Psoas muscle (tissue), 8 donors: ENCODE data around the gene PPM1H. TPM values are rescaled to one million over a fixed set of nuclear protein-coding genes. Genes with fewer than 3 reads are reported as not detected.

Experiments used
- ATAC-seq, 4 donors: fragments of 200-7000 bp; cut with Tn5 transposase; one replicate each; pipeline ENCODE4 v1.9.1; 2020; ENCODE audit warnings: moderate library complexity in 3 of 4, mild to moderate bottlenecking in 2 of 4
- DNase-seq, 2 donors: peaks; one replicate each; pipeline ENCODE4 v3.0.0-alpha.2; 2020
- H3K27ac ChIP-seq: fragments of 200-600 bp; one replicate; pipeline ENCODE4 v1.8.0; 2022
- H3K27me3 ChIP-seq, 3 donors: fragments of 200-600 bp in 1 of 3; one replicate each; pipeline versions ENCODE4 v1.6.1 to v1.8.0; 2013 to 2022; ENCODE audit warnings: low read length in 2 of 3, mild to moderate bottlenecking in 2 of 3, moderate library complexity in 1 of 3; ENCODE audit not compliant: insufficient read depth in 3 of 3
- H3K36me3 ChIP-seq, 2 donors: fragments of 200-600 bp in 1 of 2; one replicate each; pipeline versions ENCODE4 v1.6.1 to v1.8.0; 2013 to 2022; ENCODE audit warnings: low read depth in 1 of 2, mild to moderate bottlenecking in 1 of 2, moderate library complexity in 1 of 2; ENCODE audit not compliant: insufficient read depth in 1 of 2
- H3K4me1 ChIP-seq: fragments of 200-600 bp; one replicate; pipeline ENCODE4 v1.8.0; 2022
- H3K4me3 ChIP-seq: fragments of 200-600 bp; one replicate; pipeline ENCODE4 v1.8.0; 2022; ENCODE audit warnings: mild to moderate bottlenecking
- H3K9me3 ChIP-seq: fragments of 200-600 bp; one replicate; pipeline ENCODE4 v1.8.0; 2022
- CTCF ChIP-seq: fragments of 200-600 bp; IDR thresholded peaks from one replicate; pipeline ENCODE4 v1.8.0; 2022; ENCODE audit warnings: antibody characterized with exemption
- WGBS, 3 donors: extraction: QIAGEN DNeasy Blood & Tissue Kit; methylation state at CpG; one replicate each; pipeline versions ENCODE4 v1.1.6 to v1.1.7; 2013; 5-methylcytosine and 5-hydroxymethylcytosine counted together
- intact Hi-C, 2 donors: fragments of 100-400 bp; cut with DNase I; formaldehyde crosslinking; loops; one replicate each; pipeline versions ENCODE4 v1.11.0 to v1.14.2; 2022
- polyA plus RNA-seq, 3 donors: library from polyadenylated mRNA; stranded (reverse); fragments of 200-250 nt; gene quantifications; one replicate each; pipeline ENCODE4 v1.2.3, GENCODE V29; 2013
- total RNA-seq, 4 donors: library from RNA; stranded (reverse); fragmentation: NEBNext Ultra II Directional in 2 of 4; extraction: Animal tissue kit (Norgen Biotek cat#: 25700) in 2 of 4; gene quantifications; one replicate each; pipeline versions ENCODE4 v1.2.1 to v1.2.4, GENCODE V29; 2021 to 2023
- donor health status: healthy with polysubstance abuse.
- donor health status: DM: no; HTN: no; CAD: no; lungs with moderate emphysema.
- donor health status: Bipolar disorder and iron deficiency.
- donor health status: healthy.
- donor health status: DM: yes; HTN: yes; CAD: no.
- donor health status: DM: no; HTN: no; CAD: no.
- donor health status: DM: no; HTN: no; CAD: no.
- donor health status: DM: yes; HTN: yes; CAD: no.

PPM1H gene
- total and polyA plus RNA-seq, 7 donors = 0.65 to 4.3 (median 1.8) TPM

- Histone ChIP-seq H3K27me3 (no peaks in the 10 kb centered on the region), H3K36me3 (no peaks in the 10 kb centered on the region), H3K4me3 (no peak overlapping the region), H3K9me3 (no peaks in the 10 kb centered on the region), H3K4me1 (no peaks in the 10 kb centered on the region), H3K27ac (no peak overlapping the region)
- WGBS, 3 donors = 73 to 87% (median 76%) methylated on average over 3 of the region's 3 CpGs
- no peak for TF ChIP-seq CTCF
- no peak for DNase-seq
- intact Hi-C loops = loop anchor here in 1 of 2 donors (1.0 kb wide), 1 partner anchor 44 kb away; no protein-coding TSS in a partner anchor
- ATAC-seq = no peak
Observed at GRCh38 chr12:62686938-62687337, 248.0 kb downstream of the PPM1H start.

DNA sequence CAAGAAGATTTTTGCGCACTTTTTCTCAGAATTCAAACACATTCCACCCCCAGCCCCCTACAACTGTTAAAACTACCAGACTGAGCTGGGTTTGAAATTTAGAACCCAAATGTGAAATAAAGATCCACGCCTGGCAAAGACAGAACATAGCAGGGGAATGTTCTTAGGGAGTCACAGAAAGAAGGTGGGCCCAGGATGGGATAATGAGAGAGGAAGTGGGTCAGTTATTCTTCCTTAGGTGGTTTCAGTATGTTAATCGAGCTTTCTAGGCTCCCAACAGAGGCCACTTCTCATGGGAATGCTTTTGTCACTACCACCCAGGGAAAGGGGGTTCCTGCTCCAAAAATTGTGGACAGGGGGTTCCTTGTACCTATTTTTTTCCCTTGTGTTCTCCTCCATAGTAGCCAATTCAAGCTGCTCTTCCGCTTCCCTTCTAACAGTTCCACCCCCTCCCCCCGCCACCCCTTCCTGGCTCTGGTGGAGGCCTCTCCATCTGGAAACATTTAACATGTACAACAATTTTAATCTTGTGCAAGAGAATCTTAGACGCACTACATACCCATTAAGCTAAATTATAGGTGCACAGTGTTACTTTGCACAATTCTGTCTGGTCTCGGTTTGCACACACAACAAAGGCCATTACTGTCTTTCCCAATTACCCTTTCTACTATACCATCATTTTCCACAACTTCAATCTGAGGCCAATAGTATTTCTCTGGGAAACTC is 250.2 kb downstream of the PPM1H start:
- no peaks in the 10 kb centered on the region for H3K9me3 ChIP-seq
- DNase-seq = peak; percentile 79 to 84
- intact Hi-C loops = no loop called here
- peaks cover 0 to 2% (median 0%) of the 10 kb centered on the region in 3 donors for H3K27me3 ChIP-seq
- no peaks in the 10 kb centered on the region for H3K36me3 ChIP-seq
- peak in 3 of 4 donors; percentile 49 to 78 (median 52) for ATAC-seq
- no peak overlapping the region for H3K4me3 ChIP-seq
- TF ChIP-seq CTCF = no peak
- WGBS, 3 donors = 67 to 73% (median 71%) methylated on average over 7 of the region's 7 CpGs
- H3K27ac ChIP-seq = peak overlapping the region; percentile 41
- no peaks in the 10 kb centered on the region for H3K4me1 ChIP-seq

- intact Hi-C loops = no loop called here
- DNase-seq = peak; percentile 67 to 84
- WGBS, 3 donors = 39 to 56% (median 45%) methylated on average over 7 of the region's 7 CpGs
Observed at GRCh38 chr12:62683776-62684569, 251.0 kb downstream of the PPM1H start.

GRCh38 chr12:62681306-62681705 is 253.6 kb downstream of the PPM1H start:
- intact Hi-C loops = no loop called here
- Histone ChIP-seq H3K27me3 (peaks cover 0 to 2% (median 0%) of the 10 kb centered on the region in 3 donors), H3K27ac (no peak overlapping the region), H3K4me1 (no peaks in the 10 kb centered on the region), H3K4me3 (no peak overlapping the region), H3K36me3 (no peaks in the 10 kb centered on the region), H3K9me3 (no peaks in the 10 kb centered on the region)
- no peak for DNase-seq
- WGBS, 3 donors = 89 to 92% (median 92%) methylated on average over 4 of the region's 4 CpGs
- ATAC-seq = no peak
- TF ChIP-seq CTCF = no peak

More at GRCh38 chr12:62683776-62684569, 251.0 kb downstream of the PPM1H start:
- Histone ChIP-seq H3K27me3 (peaks cover 0 to 2% (median 0%) of the 10 kb centered on the region in 3 donors), H3K36me3 (no peaks in the 10 kb centered on the region), H3K4me3 (no peak overlapping the region), H3K27ac (peak overlapping the region; percentile 41), H3K9me3 (no peaks in the 10 kb centered on the region), H3K4me1 (no peaks in the 10 kb centered on the region)
- ATAC-seq = peak; percentile 43 to 87 (median 71)
- TF ChIP-seq CTCF = no peak
